DND-41 (cell line): ENCODE data around the gene GNAT2.

Experiments
- CTCF ChIP-seq: IDR thresholded peaks from 2 replicates; pipeline ENCODE4 v1.5.1; 2012; ENCODE audit warnings: borderline replicate concordance, low read length, moderate library complexity, mild to moderate bottlenecking; ENCODE audit not compliant: poor library complexity, severe bottlenecking; ENCODE audit errors: extremely low read depth
- EZH2 ChIP-seq: IDR thresholded peaks from 3 replicates; pipeline ENCODE4 v1.6.1; 2012; ENCODE audit warnings: borderline replicate concordance, low read depth, mild to moderate bottlenecking, moderate library complexity, low read length, inconsistent platforms; ENCODE audit not compliant: severe bottlenecking

DNA sequence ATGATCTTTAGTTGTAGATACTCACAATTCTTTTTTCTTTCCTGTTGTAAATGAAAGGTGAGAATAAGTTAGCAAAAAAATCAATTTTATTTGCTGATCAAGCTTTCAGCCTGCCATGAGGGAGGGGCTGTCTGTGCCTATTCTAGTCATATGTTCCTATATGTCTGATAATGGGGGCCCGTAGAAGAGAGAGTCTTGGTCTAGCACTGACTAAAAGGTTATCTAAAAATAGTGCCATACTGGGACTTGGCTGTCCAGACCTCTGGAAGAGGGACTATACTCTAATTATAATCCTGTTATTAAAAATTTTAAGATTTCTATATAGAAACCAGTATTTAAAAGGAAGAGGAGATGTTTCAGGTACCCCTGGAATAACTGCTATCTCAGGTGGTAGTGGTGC, 52.4 kb downstream of the GNAT2 start:
- TF ChIP-seq CTCF (no peak), EZH2 (no peak)
